WI38 (cell line): ENCODE data around the gene TFG.
"Not testable (repeated sequence)": the region's sequence is repeated elsewhere in the genome, so short reads cannot be mapped to it uniquely, and the experiment has no call there.

Experiments
- H3K4me3 ChIP-seq: 2 replicates; pipeline ENCODE4 v1.5.1; 2011; ENCODE audit warnings: low read depth, mild to moderate bottlenecking, control low read depth, low read length
- TF ChIP-seq, protein P1 (sequence below): IDR thresholded peaks from 2 replicates; pipeline ENCODE4 v1.5.1; 2012; ENCODE audit warnings: low read depth, mild to moderate bottlenecking, control low read depth, low read length

The TFG gene

GRCh38 chr3:100708989-100709841 is at the start of gene TFG:
Gene TFG, plus strand, starts transcription at chr3:100709494. Its CDS starts 4,192 bp downstream, at chr3:100713686.
- TF ChIP-seq, protein P1, sequence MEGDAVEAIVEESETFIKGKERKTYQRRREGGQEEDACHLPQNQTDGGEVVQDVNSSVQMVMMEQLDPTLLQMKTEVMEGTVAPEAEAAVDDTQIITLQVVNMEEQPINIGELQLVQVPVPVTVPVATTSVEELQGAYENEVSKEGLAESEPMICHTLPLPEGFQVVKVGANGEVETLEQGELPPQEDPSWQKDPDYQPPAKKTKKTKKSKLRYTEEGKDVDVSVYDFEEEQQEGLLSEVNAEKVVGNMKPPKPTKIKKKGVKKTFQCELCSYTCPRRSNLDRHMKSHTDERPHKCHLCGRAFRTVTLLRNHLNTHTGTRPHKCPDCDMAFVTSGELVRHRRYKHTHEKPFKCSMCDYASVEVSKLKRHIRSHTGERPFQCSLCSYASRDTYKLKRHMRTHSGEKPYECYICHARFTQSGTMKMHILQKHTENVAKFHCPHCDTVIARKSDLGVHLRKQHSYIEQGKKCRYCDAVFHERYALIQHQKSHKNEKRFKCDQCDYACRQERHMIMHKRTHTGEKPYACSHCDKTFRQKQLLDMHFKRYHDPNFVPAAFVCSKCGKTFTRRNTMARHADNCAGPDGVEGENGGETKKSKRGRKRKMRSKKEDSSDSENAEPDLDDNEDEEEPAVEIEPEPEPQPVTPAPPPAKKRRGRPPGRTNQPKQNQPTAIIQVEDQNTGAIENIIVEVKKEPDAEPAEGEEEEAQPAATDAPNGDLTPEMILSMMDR: no peak
- peak within 1 kb of the TSS; percentile 73 for H3K4me3 ChIP-seq

DNA sequence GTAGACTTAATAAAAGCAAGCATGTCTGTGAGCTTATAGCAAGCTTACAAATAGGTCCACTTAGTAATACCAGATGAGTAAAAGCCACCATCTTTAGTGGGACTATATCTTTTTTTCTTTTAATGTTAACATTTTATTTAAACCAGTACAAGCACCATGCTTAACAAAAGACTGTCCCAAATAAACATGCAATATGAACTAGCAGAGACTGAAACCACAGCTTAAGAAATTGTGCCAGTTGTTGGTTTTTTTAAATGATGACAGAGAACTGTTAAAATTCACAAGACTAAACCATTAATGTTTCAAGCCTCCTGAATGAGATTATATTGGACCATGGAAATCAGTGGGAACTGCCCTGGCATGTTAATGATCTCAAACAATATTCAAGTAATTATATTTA is 48.0 kb upstream of the TFG start:
- H3K4me3 ChIP-seq: not testable (repeated sequence)

GRCh38 chr3:100662113-100662823 is 47.0 kb upstream of the TFG start:
- TF ChIP-seq, protein P1: no peak
- H3K4me3 ChIP-seq: no peak overlapping the region

GRCh38 chr3:100665230-100665629 is 44.1 kb upstream of the TFG start:
- TF ChIP-seq, protein P1: no peak
- no peak overlapping the region for H3K4me3 ChIP-seq

- H3K4me3 ChIP-seq: not testable (repeated sequence)
Observed at GRCh38 chr3:100666699-100667098, 42.6 kb upstream of the TFG start.

DNA sequence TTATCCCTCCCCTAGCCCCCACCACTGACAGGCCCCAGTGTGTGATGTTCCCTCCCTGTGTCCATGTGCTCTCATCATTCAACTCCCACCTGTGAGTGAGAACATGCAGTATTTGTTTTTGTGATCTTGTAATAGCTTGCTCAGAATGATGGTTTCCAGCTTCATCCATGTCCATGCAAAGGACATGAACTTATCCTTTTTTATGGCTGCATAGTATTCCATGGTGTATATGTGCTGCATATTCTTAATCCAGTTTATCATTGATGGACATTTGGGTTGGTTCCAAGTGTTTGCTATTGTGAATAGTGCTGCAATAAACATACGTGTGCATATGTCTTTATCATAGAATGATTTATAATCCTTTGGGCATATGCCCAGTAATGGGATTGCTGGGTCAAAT is 42.0 kb upstream of the TFG start:
- H3K4me3 ChIP-seq: not testable (repeated sequence)

- H3K4me3 ChIP-seq: not testable (repeated sequence)
Observed at GRCh38 chr3:100670995-100671394, 38.3 kb upstream of the TFG start.

- TF ChIP-seq, protein P1: no peak
- H3K4me3 ChIP-seq: no peak overlapping the region
Observed at GRCh38 chr3:100681496-100681895, 27.8 kb upstream of the TFG start.

DNA sequence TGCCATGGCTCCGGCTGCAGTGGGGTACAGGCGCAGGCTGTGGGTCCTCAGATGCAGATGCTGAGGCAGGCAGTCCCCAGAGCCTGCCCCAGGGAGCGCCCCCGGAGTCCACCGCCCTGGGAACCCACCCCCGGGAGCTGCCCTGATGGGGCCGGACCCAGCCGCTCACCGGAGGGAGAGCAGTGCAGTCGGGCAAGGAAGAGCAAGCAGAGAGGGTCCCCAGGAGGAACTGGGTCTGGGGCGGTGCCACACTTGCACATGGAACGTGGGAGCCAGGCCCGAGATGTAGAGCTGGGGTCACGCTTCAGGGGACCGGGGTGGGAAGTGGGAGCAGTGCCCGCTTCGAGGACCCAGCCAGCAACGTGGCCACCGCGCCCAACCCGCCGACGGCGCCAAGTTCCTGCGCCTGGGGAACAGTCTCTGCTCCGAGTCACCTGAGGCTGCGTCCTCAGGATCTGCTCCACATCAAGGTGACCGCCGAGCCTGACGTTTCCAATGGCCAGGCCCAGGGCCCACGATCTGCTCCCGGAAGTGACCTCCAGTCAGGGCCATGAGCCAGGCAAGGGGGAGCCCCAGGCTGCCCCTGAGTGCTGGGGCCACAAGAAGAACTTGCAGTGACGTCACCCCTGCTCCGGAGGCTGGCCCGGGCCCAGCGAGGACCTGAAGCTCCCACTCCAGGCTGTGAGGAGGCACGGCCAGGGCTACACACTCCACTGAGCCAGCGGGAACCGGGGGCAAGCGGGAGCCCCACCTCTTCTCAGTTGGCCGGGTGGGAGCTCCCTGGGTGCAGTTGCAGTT is 27.0 kb upstream of the TFG start:
- TF ChIP-seq, protein P1: no peak
- H3K4me3 ChIP-seq: no peak overlapping the region
